Activated CD8-positive, alpha-beta T cell treated with anti-CD3 and anti-CD28 coated beads, Interleukin-2, amount 10 ng/mL, durations not matched to agents 7 days and 5 days (primary cell): ENCODE data around the gene ZDHHC11B. TPM values are rescaled to one million over a fixed set of nuclear protein-coding genes. Genes with fewer than 3 reads are reported as not detected.
"Not testable (repeated sequence)": the region's sequence is repeated elsewhere in the genome, so short reads cannot be mapped to it uniquely, and the experiment has no call there.

Source experiments
- ATAC-seq: fragments of 150-1000 bp; cut with Tn5 transposase; one replicate; pipeline ENCODE4 v1.10.0; 2021; ENCODE audit warnings: moderate library complexity
- CTCF ChIA-PET: fragments of 350-600 bp; sonication (Branson Sonifier 250); formaldehyde crosslinking; loops from one replicate; lab custom pipeline; 2021; ENCODE audit warnings: antibody characterized with exemption; lab: Charles Lee
- POLR2A ChIA-PET: fragments of 350-600 bp; sonication (Branson Sonifier 250); formaldehyde crosslinking; loops from one replicate; lab custom pipeline; 2021; ENCODE audit warnings: antibody characterized with exemption; lab: Charles Lee
- DNase-seq: peaks from one replicate; pipeline ENCODE4 v3.0.0-alpha.2; 2020
- H3K27ac Mint-ChIP-seq: one replicate; pipeline ENCODE4 v1.8.0; 2021; ENCODE audit warnings: mild to moderate bottlenecking, mixed read lengths
- H3K27me3 Mint-ChIP-seq: one replicate; pipeline ENCODE4 v1.8.0; 2021; ENCODE audit warnings: low read depth, mixed read lengths
- H3K36me3 Mint-ChIP-seq: one replicate; pipeline ENCODE4 v1.8.0; 2021; ENCODE audit warnings: low read depth, mixed read lengths
- H3K4me1 Mint-ChIP-seq: one replicate; pipeline ENCODE4 v1.8.0; 2021; ENCODE audit warnings: low read depth, mixed read lengths
- H3K4me3 Mint-ChIP-seq: one replicate; pipeline ENCODE4 v1.8.0; 2021; ENCODE audit warnings: mild to moderate bottlenecking, mixed read lengths
- H3K9me3 Mint-ChIP-seq: one replicate; pipeline ENCODE4 v1.8.0; 2022; ENCODE audit warnings: mixed read lengths; ENCODE audit not compliant: insufficient read depth
- total RNA-seq, 2 experiments: library from RNA; stranded (reverse); gene quantifications; one replicate each; pipeline ENCODE4 v1.2.3, GENCODE V29; 2021

The ZDHHC11B gene
- total RNA-seq, 2 experiments from 2014 or later: 0.10 TPM; not detected in 1

- POLR2A ChIA-PET, H3K36me3 Mint-ChIP-seq, H3K27ac Mint-ChIP-seq, CTCF ChIA-PET, H3K9me3 Mint-ChIP-seq, DNase-seq, H3K4me1 Mint-ChIP-seq, ATAC-seq, H3K4me3 Mint-ChIP-seq, H3K27me3 Mint-ChIP-seq: not testable (repeated sequence)
Observed at GRCh38 chr5:754143-754632, 30.3 kb downstream of the ZDHHC11B start.

DNA sequence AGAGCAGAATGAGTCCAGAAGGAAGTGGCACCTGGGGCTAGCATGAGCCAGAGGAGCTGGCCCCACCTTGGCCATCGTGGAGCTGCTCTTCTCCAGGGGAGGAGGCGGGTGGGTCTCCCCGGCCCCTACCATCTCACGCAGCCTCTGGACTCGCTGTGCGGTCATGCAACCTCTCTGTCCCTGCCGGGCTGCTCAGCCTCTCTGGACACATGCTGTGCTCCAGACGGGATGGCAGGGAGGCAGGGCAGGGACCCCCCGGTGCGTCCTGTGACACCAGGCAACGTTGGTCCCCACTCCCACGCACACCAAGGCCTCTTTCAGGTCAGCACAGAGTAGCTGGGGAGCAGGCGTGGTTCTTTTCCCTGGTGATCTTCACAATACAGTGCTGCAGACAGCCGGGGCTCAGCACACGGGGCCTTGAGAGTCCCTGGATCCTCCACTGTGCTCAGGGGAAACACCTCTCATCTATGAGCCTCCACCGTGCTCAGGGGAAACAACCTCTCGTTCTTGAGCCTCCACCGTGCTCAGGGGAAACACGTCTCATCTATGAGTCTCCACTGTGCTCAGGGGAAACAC is 30.9 kb downstream of the ZDHHC11B start:
- POLR2A ChIA-PET, H3K4me1 Mint-ChIP-seq, H3K27me3 Mint-ChIP-seq, H3K36me3 Mint-ChIP-seq, H3K27ac Mint-ChIP-seq, CTCF ChIA-PET, DNase-seq, H3K9me3 Mint-ChIP-seq, ATAC-seq, H3K4me3 Mint-ChIP-seq: not testable (repeated sequence)

- POLR2A ChIA-PET, H3K36me3 Mint-ChIP-seq, DNase-seq, H3K27me3 Mint-ChIP-seq, CTCF ChIA-PET, H3K9me3 Mint-ChIP-seq, H3K4me1 Mint-ChIP-seq, H3K27ac Mint-ChIP-seq, ATAC-seq, H3K4me3 Mint-ChIP-seq: not testable (repeated sequence)
Observed at GRCh38 chr5:752532-753115, 31.9 kb downstream of the ZDHHC11B start.

DNA sequence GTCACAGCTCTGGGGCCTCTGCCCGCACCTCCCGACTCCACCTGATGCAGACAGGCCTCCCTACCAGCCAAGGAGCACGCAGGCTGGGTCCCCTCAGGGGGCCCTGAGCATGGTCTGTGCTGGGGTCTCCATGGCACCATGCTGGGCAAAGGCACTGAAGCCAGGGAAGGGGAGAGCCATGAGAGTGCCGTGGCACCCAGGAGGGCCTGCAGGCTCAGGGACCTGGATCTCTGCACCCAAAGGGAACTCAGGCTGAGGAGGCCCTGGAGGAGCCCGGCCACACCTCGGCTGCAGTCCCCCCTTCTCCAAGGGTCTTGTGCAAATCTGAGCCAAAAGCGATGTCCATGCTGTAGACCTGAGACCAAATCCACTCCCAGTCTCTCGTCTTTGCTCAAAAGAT is 32.5 kb downstream of the ZDHHC11B start:
- H3K27ac Mint-ChIP-seq, POLR2A ChIA-PET, CTCF ChIA-PET, DNase-seq, H3K27me3 Mint-ChIP-seq, H3K4me3 Mint-ChIP-seq, H3K36me3 Mint-ChIP-seq, H3K4me1 Mint-ChIP-seq, ATAC-seq, H3K9me3 Mint-ChIP-seq: not testable (repeated sequence)

DNA sequence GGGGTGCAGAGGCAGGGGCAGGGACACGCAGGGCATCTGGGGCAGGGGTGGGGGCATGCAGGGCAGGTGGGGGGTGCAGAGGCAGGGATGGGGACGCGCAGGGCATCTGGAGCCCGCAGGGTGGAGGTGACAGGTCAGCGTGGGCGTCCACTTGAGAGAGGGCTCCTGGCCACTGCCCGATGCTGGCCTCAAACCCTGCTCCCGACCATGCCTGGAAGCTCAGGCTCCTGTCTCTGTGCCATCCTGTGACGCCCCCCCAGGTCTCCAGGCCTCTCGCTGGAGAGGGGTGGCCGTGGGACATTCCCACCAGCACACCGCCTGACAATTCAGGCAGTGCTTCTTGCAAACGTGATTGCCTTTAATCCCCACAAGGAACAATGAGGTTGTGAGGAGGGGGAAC is 33.0 kb downstream of the ZDHHC11B start:
- Mint-ChIP-seq H3K4me3 (no peak overlapping the region), H3K27me3 (no peaks in the 10 kb centered on the region), H3K4me1 (no peaks in the 10 kb centered on the region), H3K36me3 (no peaks in the 10 kb centered on the region), H3K9me3 (no peaks in the 10 kb centered on the region), H3K27ac (no peak overlapping the region)
- ATAC-seq: no peak
- CTCF ChIA-PET: no interaction called here
- DNase-seq: no peak
- POLR2A ChIA-PET: no interaction called here

DNA sequence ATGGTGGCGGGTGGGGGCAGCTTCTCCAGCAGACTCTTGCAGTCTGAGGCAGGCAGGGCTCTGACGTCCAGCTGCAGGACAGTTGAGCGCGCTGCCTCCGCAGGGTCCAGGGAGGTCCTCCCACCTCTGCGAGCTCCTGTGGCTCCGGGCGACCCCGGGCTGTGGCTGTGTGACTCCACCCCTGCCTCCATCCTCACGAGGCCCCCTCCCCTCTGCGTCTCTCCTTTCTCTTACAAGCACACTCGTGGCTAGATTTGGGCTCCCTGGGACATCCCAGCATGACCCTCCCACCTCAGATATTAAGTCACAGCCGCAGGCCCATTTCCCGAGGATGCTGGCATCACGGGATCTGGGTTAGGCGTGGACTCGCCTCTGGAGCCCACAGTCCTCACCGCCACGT is 34.3 kb downstream of the ZDHHC11B start:
- H3K27me3 Mint-ChIP-seq, ATAC-seq, POLR2A ChIA-PET, H3K9me3 Mint-ChIP-seq, H3K4me3 Mint-ChIP-seq, DNase-seq, H3K36me3 Mint-ChIP-seq, H3K27ac Mint-ChIP-seq, H3K4me1 Mint-ChIP-seq, CTCF ChIA-PET: not testable (repeated sequence)

GRCh38 chr5:749101-749670 is 35.3 kb downstream of the ZDHHC11B start:
- POLR2A ChIA-PET: no interaction called here
- no peak for ATAC-seq
- no peak overlapping the region for H3K4me3 Mint-ChIP-seq
- CTCF ChIA-PET: no interaction called here
- no peak for DNase-seq
- no peaks in the 10 kb centered on the region for H3K4me1 Mint-ChIP-seq
- no peaks in the 10 kb centered on the region for H3K36me3 Mint-ChIP-seq
- no peaks in the 10 kb centered on the region for H3K9me3 Mint-ChIP-seq
- no peak overlapping the region for H3K27ac Mint-ChIP-seq
- H3K27me3 Mint-ChIP-seq: no peaks in the 10 kb centered on the region

DNA sequence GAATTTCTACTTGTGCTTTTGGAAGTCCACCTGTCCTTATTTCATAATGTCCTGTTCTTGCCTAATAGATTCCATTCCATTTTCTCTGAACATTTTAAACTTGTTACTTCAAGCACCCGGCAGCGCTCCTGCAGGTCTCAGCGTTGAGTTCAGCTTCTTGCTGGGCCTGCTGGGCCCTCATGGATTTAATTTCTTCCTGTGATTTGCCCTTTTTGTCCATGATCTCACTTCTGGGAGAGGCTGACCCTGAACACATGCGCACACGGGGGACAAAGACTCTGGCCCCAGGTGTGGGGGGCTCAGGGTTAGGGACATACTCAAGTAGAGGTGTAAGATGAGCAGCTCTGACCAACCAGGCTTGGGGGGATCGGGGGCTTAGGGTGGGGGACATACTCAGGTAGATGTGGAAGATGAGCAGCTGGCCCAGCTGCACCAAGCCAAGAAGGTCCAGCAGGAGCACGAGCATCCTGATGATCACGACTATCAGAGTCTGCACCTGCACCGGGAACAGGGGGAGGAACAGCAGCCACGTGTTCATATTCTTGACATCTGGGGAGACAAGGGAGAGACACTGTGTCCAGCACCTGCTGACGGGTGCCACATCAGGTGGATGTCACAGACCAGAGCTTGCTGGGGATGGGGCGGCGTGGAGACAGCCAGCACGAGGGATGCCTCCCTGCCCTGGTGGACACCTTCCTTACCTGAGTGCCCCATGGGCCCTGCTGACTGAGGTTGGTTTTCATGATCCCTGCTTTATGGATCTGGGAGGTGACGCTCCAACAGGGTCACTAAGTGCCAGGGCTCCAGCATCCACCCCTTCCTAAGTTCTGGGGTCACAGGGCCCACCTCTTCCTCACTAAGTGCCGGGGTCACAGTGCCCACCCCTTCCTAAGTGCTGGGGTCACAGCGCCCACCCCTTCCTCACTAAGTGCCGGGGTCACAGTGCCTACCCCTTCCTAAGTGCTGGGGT is 36.2 kb downstream of the ZDHHC11B start:
- POLR2A ChIA-PET, H3K9me3 Mint-ChIP-seq, ATAC-seq, DNase-seq, CTCF ChIA-PET, H3K27ac Mint-ChIP-seq, H3K4me1 Mint-ChIP-seq, H3K4me3 Mint-ChIP-seq, H3K36me3 Mint-ChIP-seq, H3K27me3 Mint-ChIP-seq: not testable (repeated sequence)

DNA sequence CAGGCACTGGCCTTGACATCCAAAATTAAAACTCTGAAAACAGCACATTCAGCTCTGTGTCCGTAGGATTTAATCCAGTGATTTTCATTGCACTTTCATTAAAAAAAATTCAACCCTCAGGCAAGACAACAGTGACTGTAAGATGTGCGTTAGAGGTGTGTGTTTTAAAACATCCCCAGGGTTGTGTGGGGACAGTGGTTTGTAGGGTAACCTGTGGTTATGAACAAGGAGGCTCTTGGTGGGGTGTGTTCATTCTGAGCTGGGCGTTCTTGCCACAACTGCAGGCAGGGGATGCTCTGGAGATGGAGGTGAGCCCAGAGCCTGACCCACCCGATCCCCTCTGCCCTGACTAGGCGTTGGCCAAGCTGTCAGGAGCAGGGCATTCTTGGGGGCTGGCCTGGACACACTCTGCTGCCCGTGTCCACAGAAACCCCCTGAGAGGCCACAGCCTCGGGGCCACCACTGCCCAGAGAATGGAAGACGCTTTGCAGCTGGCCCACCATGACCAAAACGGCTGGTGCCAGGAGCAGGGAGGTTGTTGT is 37.2 kb downstream of the ZDHHC11B start:
- H3K27ac Mint-ChIP-seq, DNase-seq, H3K4me1 Mint-ChIP-seq, H3K4me3 Mint-ChIP-seq, POLR2A ChIA-PET, H3K36me3 Mint-ChIP-seq, H3K9me3 Mint-ChIP-seq, ATAC-seq, H3K27me3 Mint-ChIP-seq, CTCF ChIA-PET: not testable (repeated sequence)

DNA sequence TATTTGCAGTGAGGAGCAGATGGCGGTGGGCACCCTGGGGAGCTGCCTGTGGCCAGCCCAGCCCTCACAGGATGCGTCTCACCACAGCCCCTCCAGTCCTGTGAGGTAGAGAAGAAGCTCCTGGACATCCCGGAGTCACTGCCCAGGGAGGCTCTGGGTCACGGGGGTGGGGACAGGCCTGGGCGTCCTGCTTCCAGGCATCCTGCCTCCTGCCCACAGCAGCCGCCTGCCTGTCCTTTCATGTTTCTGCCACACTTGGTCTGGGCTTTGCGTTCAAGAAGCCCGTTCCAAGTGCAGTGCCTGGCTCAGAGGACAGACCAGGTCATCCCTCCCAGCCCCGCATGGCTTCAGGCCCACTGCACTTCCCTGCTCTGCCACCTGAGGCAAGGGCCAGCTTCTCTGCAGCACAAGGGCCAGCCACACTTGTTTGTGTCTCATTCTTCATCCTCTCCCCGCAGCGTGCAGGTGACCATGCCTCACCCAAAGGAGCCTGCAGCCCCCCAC is 38.2 kb downstream of the ZDHHC11B start:
- Mint-ChIP-seq H3K9me3 (no peaks in the 10 kb centered on the region), H3K4me1 (no peaks in the 10 kb centered on the region), H3K36me3 (no peaks in the 10 kb centered on the region), H3K27me3 (peaks cover 4% of the 10 kb centered on the region), H3K4me3 (no peak overlapping the region), H3K27ac (no peak overlapping the region)
- ATAC-seq (no peak), DNase-seq (no peak)
- POLR2A ChIA-PET: no interaction called here
- CTCF ChIA-PET: no interaction called here

DNA sequence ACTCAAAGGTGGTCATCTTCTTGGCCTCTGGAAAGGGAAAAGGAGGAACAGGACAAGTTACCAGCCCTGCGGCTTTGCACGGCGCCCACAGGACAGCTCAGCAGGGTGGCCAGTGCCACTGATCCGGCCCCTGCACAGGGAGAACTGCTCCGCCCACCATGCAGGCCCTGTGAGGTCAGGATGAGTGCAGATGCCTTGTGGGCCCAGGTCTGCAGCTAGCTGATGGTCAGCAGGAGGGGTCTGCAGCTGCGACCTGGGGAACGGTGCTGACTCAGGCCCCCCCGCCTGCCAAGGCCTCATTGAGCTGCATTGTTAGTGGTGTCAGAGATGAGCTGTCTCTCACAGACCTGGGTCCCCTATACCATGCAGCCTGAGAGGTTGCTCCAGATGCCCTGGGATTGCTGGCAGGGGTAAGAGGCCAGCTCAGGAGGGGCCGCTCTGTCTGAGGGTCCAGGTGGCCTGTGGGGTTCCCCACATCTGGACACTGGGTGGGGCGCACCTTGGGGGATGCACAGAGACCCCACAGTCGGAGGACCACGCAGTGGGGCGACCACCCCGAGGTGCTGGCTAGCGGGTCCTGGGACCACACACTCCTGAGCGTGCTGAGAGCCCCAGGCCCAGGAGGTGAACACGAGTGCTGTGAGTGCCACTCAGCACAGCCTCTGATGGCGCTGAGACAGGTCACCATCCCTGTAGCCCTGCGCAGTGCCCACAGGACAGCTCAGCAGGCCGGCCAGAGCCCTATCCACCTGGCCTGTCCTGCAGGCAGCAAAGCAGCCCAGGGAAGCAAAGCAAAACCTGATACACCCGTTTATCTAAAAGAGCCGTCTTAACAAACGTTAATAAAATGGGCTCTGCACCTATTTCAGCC is 39.0 kb downstream of the ZDHHC11B start:
- DNase-seq, H3K36me3 Mint-ChIP-seq, H3K4me1 Mint-ChIP-seq, H3K4me3 Mint-ChIP-seq, ATAC-seq, H3K9me3 Mint-ChIP-seq, H3K27me3 Mint-ChIP-seq, POLR2A ChIA-PET, CTCF ChIA-PET, H3K27ac Mint-ChIP-seq: not testable (repeated sequence)
